SK-N-MC (cell line): ENCODE measurements around the gene TAC3.

Source experiments
- EZH2 ChIP-seq: fragments of 200-600 bp; sonication (generic); IDR thresholded peaks from one replicate; pipeline ENCODE4 v1.6.1; 2017; ENCODE audit warnings: antibody characterized with exemption
- FOXP2 ChIP-seq: optimal IDR thresholded peaks from 2 replicates; pipeline ENCODE3; 2011; ENCODE audit warnings: mild to moderate bottlenecking, moderate library complexity; ENCODE audit not compliant: insufficient read depth; ENCODE audit errors: extremely low read length, control extremely low read depth
- POLR2AphosphoS5 ChIP-seq: IDR thresholded peaks from 2 replicates; pipeline ENCODE4 v1.6.1; 2012; ENCODE audit warnings: mild to moderate bottlenecking, low read depth, low read length, borderline replicate concordance

DNA sequence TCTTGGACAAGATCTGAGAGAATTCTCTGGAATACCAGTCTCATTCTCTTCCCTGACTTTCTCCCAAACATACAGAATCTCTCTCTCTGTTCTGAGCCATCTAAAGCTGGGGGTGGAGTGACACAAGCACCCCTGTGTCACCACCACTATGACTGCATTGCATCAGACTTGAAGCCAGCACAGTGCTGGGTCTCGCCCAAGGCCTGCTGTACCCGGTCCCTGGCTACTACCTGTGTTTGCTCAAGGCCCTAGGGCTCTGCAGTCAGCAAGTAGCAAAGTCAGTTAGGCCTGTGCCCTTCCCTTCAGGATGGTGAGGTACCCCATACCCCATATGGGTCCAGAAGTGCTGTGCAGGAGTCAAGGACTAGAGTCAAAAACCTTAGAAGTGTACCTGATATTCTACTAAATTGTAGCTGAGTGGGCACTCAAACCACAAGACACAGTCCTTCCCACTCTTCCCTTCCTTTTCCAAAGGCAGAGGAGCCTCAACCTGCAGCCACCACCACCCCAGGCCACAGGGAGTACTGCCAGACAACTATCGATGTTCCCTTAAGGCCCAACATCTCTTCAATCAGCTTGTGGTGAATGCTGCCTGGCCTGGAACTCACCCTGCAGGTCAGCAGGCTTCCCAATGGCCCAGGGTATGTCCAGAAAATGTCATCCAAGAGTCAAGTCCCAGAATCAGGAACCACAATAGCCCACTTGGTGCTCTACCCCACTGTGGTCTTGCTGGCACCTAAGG lies 37.8 kb downstream of the TAC3 start:
- TF ChIP-seq POLR2AphosphoS5 (no peak), EZH2 (no peak), FOXP2 (no peak)
